ENCODE measurements around the gene INSRR.

The INSRR gene

DNA sequence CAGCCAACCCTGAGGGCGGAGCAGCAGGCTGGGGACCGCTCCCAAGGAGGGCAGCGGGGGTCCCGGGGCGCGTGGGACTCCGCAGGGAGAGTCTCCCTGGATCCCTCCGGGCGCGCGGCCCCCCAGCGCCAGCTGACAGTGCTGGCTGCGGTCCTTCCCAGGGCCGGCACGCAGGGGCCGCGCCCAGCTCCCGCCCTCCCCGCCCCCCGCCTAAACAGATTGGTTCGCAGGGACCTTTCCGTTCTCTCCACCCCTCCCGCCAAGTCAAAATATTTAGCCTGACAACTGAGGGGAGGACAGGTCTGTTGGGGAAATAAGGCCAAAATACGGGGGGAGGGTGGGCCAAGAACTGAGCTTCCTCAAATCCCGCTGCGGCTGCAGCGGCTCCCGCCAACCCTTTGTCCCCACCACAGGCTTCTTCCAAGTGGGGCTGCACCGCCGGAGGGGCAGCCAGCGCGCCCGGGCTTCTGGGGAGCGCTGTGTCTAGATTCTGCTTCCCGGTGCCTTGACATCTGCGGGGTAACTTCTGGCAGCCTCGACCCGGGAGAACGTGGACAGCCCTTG lies at the start of gene INSRR:
Gene INSRR, minus strand, starts transcription at position 159 of the 564 bp plus-strand sequence. CDS start 496 bp downstream, outside the sequence.
- no peak for DNase-seq (ENCODE audit: low spot score)

DNA sequence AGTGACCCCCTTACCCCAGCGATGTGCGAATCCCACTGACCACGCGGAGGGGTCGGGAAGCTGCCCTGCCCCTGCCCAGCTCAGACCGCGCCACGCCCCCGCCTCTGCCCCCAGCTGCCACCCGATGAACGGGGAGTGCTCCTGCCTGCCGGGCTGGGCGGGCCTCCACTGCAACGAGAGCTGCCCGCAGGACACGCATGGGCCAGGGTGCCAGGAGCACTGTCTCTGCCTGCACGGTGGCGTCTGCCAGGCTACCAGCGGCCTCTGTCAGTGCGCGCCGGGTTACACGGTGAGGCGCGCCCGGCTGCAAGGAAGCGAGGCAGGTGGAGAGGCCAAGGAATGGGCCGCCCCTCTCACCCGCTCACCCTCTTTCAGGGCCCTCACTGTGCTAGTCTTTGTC lies 49.6 kb upstream of the INSRR start:
- DNase-seq (ENCODE audit: low spot score), result no peak

DNA sequence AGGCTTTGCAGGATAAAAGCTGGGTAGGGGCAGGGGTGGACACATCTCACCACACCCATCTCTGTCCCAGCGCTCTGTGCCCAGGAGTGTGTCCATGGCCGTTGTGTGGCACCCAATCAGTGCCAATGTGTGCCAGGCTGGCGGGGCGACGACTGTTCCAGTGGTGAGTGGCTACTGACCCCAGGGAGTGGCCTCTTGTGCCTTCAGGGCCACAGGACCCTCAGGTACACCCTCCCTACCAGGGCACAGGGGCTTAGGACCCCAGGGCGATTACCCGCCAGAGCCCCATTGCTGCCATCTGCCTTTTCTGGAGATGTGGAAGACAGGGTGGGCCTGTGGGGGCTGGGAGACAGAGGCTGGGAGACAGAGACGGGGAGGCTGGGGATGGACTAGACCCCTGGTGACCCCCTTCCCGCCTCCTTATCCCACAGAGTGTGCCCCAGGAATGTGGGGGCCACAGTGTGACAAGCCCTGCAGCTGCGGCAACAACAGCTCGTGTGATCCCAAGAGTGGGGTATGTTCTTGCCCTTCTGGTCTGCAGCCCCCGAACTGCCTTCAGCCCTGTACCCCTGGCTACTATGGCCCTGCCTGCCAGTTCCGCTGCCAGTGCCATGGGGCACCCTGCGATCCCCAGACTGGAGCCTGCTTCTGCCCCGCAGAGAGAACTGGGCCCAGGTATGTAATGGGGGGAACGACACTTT lies 47.4 kb upstream of the INSRR start:
- DNase-seq (ENCODE audit: low spot score), result no peak

DNA sequence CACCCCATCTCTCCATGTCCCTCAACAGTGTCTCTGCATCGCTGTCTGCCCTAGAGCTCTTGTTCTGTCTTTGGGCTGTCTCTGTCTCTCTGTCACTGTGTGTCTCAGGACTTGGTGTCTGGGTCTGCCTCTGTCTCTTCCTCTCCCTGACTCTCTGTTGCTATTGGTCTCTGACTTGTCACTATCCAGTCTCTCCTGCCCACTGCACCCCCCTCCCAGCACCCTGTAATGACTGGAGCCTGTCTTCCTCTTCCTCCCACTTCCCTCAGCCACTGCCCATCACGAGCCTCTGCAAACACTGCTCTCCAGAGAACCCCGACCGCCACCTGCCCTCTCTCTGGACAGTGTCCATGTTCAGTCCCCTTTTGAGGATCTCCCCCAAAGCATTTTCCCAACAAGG lies 46.7 kb upstream of the INSRR start:
- no peak for DNase-seq (ENCODE audit: low spot score)

DNA sequence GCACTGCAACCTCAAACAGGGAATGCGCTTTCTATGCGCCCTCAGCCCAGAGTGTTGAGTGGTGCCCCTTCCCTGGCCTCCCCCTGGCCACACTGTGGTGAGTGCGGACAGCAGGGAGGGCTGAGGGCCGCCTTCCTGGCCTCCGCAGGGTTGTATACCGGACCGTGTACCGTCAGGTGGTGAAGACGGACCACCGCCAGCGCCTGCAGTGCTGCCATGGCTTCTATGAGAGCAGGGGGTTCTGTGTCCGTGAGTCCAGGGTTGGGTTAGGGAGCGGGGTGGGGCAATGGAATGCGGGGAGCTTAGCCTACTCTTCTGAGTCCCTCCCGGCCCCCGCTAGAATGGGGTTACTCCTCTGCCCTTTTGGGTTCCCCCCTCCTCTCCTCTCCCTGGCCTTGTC lies 46.3 kb upstream of the INSRR start:
- DNase-seq (ENCODE audit: low spot score), result no peak

DNA sequence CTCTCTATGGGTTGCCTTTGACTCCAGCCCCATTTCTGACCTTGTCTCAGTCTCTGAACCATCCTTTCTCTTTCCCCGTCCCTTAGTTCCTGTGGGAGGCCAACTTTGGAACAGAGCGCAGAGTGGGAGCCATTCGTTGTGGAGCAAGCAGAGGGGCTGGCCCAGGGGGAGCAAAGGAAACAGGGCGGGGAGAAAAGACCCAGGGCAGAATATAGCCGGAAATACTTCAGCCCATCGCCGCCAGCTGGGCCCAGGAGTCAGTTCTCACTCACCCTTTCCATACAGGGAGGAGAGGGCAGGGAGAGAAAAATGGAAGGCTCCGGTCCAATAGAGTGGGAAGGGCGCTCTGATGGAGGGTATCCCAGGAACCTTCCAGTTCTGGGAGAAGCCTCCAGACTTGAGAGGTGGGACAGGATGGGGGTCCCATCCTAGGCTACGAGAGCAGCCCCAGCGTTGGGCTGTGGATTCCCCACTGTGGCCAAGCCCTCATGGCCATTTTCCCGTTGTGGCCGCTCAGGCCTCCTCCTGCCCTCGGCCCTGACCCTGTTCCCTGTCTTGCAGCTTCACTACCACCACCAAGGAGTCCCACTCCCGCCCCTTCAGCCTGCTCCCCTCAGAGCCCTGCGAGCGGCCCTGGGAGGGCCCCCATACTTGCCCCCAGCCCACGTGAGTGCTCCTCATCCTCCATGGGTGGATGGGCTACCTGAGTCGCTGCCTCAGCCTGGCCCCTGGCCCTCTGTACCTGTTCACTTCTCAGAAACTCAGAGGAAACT lies 45.5 kb upstream of the INSRR start:
- DNase-seq (ENCODE audit: low spot score), result no peak

DNA sequence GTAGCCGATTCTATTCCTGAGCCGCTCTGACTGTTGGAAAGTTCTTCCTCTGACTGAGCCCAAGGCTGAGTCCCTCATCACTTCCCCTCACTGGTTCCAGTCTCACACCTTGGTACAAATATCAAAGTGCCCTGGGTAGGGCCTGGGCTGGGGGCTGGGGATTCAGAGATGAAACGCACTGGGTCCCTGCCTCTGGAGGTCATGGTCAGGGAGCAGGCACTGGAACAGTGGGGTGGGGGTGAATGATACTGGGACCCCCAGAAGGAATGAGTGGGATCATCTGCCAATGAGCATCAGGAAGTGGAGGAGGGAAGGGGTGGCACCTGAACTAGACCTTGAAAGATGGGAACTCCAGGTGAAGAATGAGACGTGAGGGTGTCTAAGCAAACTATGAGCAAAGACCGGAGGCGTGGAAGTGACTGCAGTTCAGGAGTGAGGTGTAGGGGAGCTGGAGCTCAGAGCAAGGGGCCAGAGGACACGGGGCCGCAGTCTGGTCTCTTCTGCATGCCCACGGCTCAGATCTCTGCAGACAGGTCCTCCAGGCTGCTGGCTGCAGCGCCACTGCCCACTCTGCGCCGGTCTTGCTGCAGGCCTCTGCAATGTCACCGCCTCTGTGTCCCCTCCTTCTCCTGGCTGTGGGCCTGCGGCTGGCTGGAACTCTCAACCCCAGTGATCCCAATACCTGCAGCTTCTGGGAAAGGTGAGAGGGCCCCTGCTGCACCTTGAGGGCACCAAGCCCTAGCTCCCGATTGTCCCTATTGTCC lies 44.6 kb upstream of the INSRR start:
- DNase-seq (ENCODE audit: low spot score), result no peak

DNA sequence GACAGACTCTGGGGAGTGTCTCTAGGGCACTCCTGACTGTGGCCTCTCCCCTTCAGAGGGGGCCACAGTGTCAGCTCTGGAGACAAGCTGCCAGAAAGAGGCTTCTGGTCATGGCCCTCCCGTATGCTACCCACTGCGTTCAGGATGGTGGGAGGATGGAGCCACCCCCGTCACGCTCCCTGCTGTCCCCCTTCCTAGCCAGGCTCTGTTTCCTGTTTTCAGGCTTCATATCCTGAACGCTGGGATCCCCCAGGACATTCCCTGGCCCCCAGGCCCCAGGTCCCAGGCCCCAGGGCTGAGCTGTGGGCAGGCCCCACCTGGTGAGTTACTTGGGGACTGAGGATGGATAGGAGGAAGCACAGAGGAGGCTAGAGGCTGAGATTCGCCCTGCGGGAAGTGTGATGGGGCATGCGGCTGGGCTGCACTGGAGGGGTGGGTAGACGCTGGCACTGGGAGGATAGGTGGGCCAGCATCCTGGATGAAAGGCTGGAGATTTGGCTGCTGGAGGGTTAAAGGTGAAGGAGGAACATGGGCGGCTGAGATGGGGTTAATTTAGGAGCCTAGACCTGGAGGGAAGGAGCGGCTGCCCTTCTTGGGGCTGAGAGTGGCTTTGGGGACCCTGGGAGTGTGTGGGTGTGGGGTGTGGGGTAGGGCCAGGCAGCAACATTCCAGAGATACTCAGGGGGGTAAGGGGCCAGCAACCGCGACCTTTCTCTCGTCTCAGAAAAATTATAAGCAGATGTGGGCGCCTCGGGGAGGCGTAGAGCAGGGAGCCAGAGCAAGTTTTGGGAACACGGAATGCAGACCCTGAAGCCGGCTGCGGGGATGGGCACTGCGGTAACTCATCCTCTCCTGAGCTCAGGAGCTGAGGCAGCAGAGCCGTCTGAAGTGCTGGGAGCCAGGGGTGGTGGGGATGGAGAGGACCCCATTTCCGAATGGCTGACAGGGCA lies 43.3 kb upstream of the INSRR start:
- DNase-seq (ENCODE audit: low spot score), result no peak

DNA sequence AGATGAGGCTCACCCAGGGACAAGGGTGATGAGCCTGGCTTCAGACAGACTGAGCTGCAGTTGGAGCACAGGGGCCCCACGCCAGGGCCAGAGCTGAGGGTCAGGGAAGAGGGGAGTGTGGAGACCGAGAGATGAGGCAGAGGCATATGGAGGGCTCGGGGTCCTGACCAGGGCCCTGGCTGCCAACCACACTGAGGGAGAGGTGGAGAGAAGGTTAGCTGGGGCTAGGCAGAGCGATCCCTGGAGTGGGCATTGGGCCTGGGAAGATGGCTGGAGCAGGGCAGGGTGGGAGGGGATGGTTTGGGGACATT lies 42.6 kb upstream of the INSRR start:
- no peak for DNase-seq (ENCODE audit: low spot score)

DNA sequence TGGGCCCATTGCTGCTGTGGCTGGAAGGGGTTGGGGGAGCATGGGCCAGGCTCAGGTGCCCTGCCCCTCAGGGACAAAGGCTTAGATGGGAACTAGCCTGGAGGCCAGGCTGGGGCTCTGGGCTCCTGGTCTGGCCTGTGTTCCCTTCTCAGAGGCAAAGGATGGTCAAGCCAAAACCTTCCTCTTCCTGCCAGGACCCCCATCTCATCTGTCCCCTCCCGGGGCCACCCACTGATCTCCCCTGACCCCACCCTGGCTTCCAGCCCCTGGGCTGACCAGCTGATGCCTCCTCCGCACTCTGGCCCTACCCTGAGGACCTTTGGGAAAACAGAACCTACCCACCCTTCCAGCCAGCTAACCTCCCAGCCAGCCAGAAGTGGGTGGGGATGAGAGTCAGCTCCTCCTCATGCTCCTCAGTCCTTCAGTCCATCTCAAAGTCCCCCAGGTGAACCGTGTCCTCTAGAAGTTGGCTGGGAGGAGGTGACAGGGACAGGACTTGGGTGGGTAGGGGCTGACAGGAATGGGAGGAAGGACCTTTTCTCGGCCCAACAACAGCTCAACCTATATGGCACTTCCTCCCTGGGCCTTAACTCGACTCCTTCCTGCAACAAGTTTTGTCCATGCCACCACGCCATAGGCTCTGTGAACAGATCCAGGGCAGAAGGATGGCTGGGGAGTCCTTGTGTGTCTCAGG lies 42.1 kb upstream of the INSRR start:
- no peak for DNase-seq (ENCODE audit: low spot score)

DNA sequence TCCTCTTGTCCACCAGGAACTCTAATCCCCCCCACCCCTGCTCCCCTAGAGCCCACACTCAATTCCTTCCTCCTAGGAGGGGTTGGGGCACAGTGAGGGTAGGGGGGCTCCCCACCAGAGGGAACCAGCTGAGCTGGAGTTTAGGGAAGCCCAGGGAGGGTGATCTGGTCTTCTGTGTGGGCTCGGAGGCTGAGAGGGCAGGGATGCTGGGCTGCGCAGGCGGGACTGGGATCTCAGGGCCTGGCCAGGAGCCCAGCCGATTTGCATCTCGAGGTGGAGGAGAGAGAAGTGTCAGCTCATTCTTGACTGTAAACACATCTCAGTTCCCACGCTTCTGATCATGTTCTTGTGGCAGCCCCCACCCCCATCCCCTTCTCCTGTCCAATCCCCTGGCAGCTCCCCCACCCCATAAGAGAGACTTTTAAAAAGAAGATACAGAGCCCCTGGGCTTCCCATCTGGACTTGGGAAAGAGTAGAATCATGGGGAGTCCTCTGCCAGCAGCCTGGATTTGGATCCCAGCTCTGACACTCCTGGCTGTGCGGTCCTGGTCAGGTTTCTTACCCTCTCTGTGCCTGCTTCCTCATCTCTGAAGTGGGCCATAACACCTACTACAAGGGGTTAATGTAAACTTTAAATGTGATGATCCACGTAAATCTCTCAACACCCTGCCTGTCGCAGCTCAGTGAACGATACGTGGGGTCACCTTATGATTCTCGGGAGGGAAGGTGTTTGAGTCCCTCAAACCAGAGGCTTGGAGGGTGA lies 41.2 kb upstream of the INSRR start:
- no peak for DNase-seq (ENCODE audit: low spot score)

DNA sequence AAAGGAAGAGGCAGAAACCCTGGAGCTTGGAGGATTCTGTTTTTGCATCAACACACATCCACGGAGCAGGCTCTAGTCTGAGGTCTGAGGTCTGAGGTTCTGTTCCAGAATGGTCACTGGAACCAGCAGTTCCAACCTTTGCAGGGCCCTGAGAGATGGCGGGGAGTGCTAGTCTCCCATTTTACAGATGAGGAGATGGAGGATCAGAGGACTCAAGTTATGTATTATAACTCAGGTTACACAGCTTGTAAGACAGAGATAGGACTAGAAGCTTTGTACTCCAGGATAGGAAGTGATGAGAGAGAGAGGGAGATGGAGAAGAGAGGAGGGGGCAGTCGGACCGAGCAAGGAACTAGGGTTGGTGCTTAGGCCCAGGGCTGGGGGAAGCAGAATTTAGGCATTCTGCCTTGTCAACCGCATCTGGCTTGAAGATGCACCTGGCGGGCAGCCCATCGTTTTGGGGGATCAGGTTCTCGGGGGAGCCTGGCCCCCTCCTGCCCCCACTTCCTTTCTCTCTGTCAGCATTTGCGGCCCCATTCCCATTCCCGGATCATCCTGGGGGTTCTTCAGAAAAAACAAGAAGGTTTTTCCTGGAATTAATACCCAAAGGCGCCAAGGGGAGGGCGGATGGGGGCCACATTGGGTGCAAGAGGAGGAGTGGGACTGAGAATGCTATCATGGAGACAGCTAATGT lies 40.2 kb upstream of the INSRR start:
- DNase-seq (ENCODE audit: low spot score), result no peak

DNA sequence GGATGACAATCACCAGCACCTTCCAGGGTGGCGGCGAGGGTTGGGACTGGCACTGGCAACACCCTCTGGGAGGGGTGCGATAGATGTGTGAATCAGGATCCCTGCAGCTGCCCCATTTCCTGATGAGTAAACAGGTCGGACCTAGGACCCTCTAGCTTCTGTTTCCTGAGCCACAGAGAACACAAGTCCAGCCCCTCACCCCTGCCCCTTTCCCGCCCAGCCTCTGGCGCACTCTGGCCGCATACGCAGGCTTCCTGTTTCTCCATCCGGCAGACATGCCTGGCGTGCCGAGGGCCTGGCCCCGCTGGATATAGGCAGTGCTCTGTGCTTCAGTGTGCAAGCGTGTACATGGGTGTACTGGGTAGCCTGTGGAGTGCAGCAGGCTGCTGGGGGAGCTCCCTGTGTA lies 39.2 kb upstream of the INSRR start:
- no peak for DNase-seq (ENCODE audit: low spot score)

DNA sequence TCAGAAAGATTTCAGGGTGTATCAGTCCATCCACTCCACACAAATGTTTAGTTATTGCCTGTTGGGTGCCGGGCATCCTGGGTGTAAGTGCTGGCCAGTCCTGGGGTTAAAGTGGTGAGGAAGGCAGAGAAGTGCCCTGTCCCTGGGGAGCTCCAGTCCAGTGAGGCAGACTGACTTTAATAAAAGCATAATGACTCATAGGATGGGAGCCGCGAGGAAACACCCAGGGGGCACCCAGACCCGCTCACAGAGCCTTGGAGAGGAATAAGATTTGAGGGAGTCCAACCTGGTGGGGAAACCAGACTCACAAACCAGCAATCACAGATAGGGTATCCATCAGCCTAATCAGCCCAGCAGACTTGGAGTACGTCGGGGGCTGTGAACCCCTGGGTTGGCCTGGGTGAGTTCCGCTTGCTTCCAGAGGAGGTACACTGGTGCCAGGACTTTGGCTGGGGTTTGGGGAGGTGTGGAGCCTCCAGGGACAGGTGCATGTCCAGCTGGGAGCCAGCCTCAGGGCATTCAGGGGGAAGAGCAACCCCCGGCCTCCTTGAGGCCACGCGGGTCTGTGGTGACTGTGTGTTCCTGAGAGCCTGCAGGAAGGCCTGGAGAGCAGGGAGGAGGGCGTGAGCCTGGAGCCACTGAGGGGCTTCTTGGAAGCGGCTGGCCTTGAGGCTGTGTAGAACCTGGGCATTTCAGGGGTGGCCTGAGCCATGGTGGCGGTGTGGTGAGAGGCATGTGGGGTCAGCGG lies 38.3 kb upstream of the INSRR start:
- no peak for DNase-seq (ENCODE audit: low spot score)

DNA sequence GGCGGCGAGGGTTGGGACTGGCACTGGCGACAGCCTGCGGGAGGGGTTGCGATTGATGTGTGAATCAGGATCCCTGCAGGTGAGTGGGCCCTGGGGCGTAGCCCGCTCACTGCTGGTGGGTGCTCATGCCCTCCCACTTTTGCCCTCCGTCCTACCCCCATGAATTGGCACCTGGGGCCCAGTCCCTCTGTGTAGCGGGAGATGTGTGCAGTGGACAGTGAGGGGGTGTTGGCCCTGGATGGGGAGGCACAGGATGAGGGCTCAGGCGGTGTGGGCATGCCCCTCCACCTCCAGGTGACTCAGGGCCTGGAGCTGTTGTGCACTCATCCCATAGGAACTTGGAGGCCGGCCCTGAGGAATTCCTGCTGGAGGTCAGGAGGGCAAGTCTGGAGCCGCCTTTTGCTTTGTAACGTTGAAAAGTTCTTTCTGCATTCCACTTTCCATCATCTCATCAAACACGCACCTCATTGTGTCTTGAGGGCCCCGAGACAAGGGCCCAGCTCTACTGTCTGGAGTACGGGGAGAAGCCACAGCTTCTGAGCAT lies 37.6 kb upstream of the INSRR start:
- DNase-seq (ENCODE audit: low spot score), result no peak

DNA sequence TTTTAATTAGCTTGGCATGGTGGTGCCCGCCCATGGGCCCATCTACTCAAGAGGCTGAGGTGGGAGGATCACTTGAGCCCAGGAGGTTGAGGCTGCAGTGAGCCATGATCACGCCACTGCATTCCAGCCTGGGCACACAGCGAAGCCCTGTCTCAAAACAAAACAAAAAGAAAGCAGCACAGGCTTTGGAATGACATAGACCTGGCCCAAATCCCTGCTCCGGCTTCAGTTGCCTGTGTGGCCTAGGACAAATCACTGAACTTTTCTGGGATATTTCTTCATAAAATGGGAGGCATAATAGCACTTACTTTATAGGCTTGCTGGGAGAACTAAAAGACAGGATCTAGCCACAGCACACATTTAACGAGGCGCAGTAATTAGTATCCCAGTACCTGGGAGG lies 37.0 kb upstream of the INSRR start:
- DNase-seq (ENCODE audit: low spot score), result no peak

DNA sequence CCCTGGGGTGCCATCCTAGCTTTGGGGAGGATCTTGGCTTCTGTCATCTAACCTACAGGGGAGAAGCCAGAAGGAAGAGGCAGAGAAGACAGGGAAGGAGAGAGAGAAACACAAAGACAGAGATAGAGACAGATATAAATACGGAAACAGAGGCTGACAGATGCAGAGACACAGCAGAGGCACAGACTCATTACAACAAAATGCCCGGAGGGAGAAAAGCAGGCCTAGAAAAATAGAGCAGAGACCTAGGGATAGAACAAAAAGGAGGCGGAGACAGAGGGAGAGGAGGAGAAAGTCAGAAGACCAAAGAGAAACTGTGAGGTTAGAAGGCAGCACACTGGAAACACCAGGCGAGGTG lies 36.5 kb upstream of the INSRR start:
- no peak for DNase-seq (ENCODE audit: low spot score)

DNA sequence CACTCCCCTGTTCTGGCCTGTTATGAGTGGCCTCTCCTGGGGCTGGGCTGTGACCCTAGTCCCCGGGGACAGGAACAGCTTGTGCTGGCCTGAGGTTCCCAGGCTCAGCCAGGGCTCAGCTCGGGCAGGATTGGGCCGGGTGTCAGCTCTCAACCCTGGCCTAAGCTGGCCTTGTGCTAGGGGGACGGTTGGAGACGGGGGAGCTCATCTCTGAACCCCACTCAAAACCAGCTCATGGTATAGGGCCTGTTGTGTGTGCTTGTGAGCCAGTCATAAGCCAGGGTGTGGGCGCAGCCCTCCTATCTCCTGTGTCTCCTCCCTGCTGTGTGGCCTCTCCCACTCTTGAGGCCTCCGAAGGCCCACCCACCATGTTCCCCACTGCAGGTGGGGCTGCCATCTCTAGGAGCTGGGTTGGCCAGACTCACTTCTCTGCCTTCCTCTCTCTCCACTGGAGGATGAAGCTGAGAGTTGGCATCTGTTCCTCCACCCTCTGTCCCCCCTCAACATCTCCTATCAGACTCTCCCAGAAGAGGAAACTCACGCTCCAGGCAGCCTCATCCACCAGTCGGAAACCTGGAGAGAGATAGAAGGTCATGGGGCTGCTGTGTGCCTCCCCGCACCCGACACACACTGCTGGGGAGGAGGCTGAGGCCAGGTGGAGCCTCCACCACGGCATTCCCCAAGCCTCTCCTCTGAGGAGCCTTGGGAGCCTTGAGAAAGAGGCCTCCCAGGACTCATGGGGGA lies 36.0 kb upstream of the INSRR start:
- no peak for DNase-seq (ENCODE audit: low spot score)
